Measurements from ENCODE around the gene KLHDC1. TPM values are rescaled to one million over a fixed set of nuclear protein-coding genes. Genes with fewer than 3 reads are reported as not detected.
"Not testable (repeated sequence)": the region's sequence is repeated elsewhere in the genome, so short reads cannot be mapped to it uniquely, and the experiment has no call there.

KLHDC1 gene
- total RNA-seq, 1 experiment from 2014 or later: 1.7 TPM

DNA sequence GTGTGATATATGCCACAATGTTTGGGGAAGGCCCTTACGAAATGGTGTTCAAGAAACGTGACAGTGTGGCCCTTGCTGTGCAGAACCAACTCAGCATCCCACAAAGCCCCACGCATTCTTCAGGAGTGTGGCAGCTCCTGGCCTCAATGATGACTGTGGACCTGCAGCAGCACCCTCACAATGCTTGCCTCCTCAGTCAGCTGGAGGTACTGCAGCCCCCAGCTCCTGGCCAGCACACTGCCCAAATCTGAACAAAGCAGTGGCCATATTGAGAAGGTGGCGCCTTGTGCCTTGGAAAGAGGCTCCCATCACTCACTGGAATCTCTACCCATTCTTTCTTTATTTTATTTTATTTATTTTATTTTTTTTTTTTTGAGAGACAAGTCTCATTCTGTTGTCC lies 15.3 kb upstream of the KLHDC1 start:
- Histone ChIP-seq H3K9me3 (ENCODE audit: low read length) (no peaks in the 10 kb centered on the region), H3K4me3 (ENCODE audit: low read length) (no peak overlapping the region), H3K36me3 (ENCODE audit: insufficient read depth, low read length) (peaks cover 74% of the 10 kb centered on the region), H3K79me2 (ENCODE audit: low read length) (peaks cover 40% of the 10 kb centered on the region), H3K4me2 (ENCODE audit: low read depth, low read length, poor library complexity, severe bottlenecking) (no peak overlapping the region), H3K9ac (ENCODE audit: low read length) (no peak overlapping the region), H2AFZ (ENCODE audit: low read length) (no peak overlapping the region), H3K27me3 (ENCODE audit: low read length) (no peaks in the 10 kb centered on the region), H3K9me2 (replicated peaks; ENCODE audit: insufficient read depth, low read length) (no peaks in the 10 kb centered on the region), H3K4me1 (ENCODE audit: low read length) (no peaks in the 10 kb centered on the region), H3K27ac (ENCODE audit: low read length) (no peak overlapping the region), H4K20me1 (ENCODE audit: insufficient read depth, low read depth, low read length) (no peaks in the 10 kb centered on the region)
- no peak for DNase-seq

DNA sequence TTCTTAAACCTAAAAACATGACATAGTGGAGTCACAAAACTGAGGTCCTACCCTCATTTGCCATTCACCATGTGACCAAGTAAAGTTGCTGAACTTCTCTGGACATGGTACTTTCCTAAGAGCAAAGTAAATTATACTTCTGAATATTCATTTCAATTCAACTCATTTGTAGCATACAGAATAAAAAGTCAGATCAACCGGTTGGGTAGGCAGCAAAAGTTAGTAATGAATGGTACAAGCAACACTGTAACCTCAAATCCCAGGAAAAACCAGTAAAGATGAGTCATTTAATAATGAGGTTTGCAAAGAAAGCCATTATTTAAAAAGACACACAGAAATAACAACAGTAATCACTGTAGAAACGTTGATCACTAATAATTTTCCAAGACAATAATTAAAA lies 13.6 kb upstream of the KLHDC1 start:
- H3K9me2 ChIP-seq (replicated peaks; ENCODE audit: insufficient read depth, low read length): no peaks in the 10 kb centered on the region

DNA sequence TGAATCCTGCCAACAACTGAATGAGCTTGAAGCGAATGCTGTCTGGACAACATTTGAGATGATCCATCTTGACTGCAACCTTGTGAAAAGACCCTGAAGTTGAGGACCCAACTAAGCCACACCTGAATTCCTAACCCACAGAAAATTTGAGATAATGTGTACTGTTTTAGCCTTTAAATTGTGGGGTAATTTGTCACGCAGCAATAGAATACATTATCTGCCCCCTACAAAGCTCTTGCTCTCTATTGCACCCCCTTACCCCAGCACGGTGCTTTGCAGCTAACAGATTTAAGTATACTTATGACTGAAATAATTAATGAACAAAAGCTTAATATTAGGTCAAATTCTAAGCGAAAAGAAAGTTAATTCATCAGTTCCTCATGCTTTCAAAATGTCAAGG lies 6.5 kb upstream of the KLHDC1 start:
- Histone ChIP-seq H3K36me3 (ENCODE audit: insufficient read depth, low read length) (peaks cover 15% of the 10 kb centered on the region; the same call in 1 of the 2 replicates), H3K4me1 (ENCODE audit: low read length) (peaks cover 21% of the 10 kb centered on the region), H3K4me2 (ENCODE audit: low read depth, low read length, poor library complexity, severe bottlenecking) (peak overlapping the region; percentile 89), H3K27ac (ENCODE audit: low read length) (no peak overlapping the region), H3K4me3 (ENCODE audit: low read length) (peak overlapping the region; percentile 89), H4K20me1 (ENCODE audit: insufficient read depth, low read depth, low read length) (no peaks in the 10 kb centered on the region), H3K9me3 (ENCODE audit: low read length) (no peaks in the 10 kb centered on the region), H3K79me2 (ENCODE audit: low read length) (peaks cover 51% of the 10 kb centered on the region), H2AFZ (ENCODE audit: low read length) (no peak overlapping the region), H3K9me2 (replicated peaks; ENCODE audit: insufficient read depth, low read length) (no peaks in the 10 kb centered on the region), H3K27me3 (ENCODE audit: low read length) (no peaks in the 10 kb centered on the region), H3K9ac (ENCODE audit: low read length) (peak overlapping the region; percentile 78)
- no peak for DNase-seq

More for the DNA sequence above, 13.6 kb upstream of the KLHDC1 start:
- Histone ChIP-seq H3K27me3 (ENCODE audit: low read length) (no peaks in the 10 kb centered on the region), H3K9me3 (ENCODE audit: low read length) (no peaks in the 10 kb centered on the region), H3K36me3 (ENCODE audit: insufficient read depth, low read length) (peaks cover 70% of the 10 kb centered on the region), H3K27ac (ENCODE audit: low read length) (no peak overlapping the region), H3K4me3 (ENCODE audit: low read length) (no peak overlapping the region), H3K4me1 (ENCODE audit: low read length) (no peaks in the 10 kb centered on the region), H3K79me2 (ENCODE audit: low read length) (peaks cover 52% of the 10 kb centered on the region), H4K20me1 (ENCODE audit: insufficient read depth, low read depth, low read length) (no peaks in the 10 kb centered on the region), H3K4me2 (ENCODE audit: low read depth, low read length, poor library complexity, severe bottlenecking) (no peak overlapping the region), H3K9ac (ENCODE audit: low read length) (no peak overlapping the region), H2AFZ (ENCODE audit: low read length) (no peak overlapping the region)
- DNase-seq: no peak

DNA sequence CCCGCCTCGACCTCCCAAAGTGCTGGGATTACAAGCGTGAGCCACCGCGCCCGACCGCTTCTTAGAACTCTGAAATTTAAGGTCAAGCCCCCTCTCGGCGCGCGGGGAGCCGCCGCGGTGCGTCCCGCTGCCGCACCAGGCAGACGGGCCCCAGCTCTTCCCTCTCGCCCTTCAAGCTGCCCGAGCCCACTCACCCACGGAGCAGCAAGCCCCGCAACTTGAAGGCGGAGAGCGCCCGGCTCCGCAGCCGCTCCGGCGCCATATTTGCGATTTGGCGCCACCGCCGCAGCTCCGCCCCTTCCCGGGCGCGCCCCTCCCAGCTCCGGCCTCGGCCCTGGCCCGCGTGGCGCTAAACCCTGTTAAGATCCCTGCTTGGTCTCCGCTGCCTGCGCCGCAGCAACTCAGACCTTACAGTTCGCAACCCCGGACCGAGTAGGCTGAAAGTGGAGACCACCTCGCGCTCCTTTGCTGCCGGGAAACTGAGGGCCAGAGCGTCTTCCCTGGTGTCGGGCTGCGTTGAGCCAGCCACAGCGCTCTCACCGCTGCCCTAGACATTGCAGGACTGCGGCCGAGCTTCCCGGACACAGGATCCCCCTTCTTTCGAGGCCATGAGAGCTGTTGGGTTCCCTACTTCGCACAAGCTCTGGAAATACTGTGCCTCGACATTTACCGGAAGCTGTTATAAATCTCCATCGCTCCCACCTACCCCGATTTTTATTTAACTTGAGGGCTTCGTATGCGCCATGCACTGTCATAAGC lies 4.8 kb upstream of the KLHDC1 start, which contains the start of gene POLE2:
POLE2 (minus strand) TSS at position 273 of the 759 bp plus-strand sequence; CDS start at position 262, 11 bp downstream.
- Histone ChIP-seq H3K9ac (ENCODE audit: low read length) (peak within 1 kb of the TSS; percentile 78), H4K20me1 (ENCODE audit: insufficient read depth, low read depth, low read length) (no peaks in the 10 kb centered on the region), H3K36me3 (ENCODE audit: insufficient read depth, low read length) (peaks cover 4% of the 10 kb centered on the region; the same call in 1 of the 2 replicates), H3K4me1 (ENCODE audit: low read length) (peaks cover 25% of the 10 kb centered on the region), H3K79me2 (ENCODE audit: low read length) (peaks cover 44% of the 10 kb centered on the region), H2AFZ (ENCODE audit: low read length) (peak within 1 kb of the TSS; percentile 94), H3K4me3 (ENCODE audit: low read length) (peak within 1 kb of the TSS; percentile 89), H3K9me3 (ENCODE audit: low read length) (no peaks in the 10 kb centered on the region), H3K27ac (ENCODE audit: low read length) (peak within 1 kb of the TSS; percentile 3; the same call in 1 of the 2 replicates), H3K4me2 (ENCODE audit: low read depth, low read length, poor library complexity, severe bottlenecking) (peak within 1 kb of the TSS; percentile 89), H3K27me3 (ENCODE audit: low read length) (no peaks in the 10 kb centered on the region), H3K9me2 (replicated peaks; ENCODE audit: insufficient read depth, low read length) (no peaks in the 10 kb centered on the region)
- DNase-seq: peak; percentile 95

DNA sequence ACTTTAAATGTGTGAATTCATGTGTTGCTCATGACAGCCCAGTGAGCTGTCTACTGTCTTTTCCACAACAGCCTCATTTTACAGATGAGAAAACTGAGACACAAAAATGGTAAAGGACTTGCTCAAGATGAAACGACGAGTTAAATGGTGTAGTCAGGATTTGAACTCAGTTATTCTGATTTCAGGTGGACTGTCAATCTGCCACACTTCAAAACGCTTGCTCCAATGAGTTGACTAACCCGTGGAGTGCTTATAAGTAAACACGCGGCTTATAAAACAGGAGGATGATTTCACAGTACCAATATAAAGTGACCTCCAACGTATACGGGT lies 4.3 kb upstream of the KLHDC1 start:
- Histone ChIP-seq H3K36me3 (ENCODE audit: insufficient read depth, low read length) (no peaks in the 10 kb centered on the region), H4K20me1 (ENCODE audit: insufficient read depth, low read depth, low read length) (no peaks in the 10 kb centered on the region), H3K9ac (ENCODE audit: low read length) (peak overlapping the region; percentile 78), H3K9me2 (replicated peaks; ENCODE audit: insufficient read depth, low read length) (no peaks in the 10 kb centered on the region), H3K4me1 (ENCODE audit: low read length) (peaks cover 25% of the 10 kb centered on the region), H3K79me2 (ENCODE audit: low read length) (peaks cover 39% of the 10 kb centered on the region), H3K27ac (ENCODE audit: low read length) (no peak overlapping the region), H2AFZ (ENCODE audit: low read length) (peak overlapping the region; percentile 94), H3K4me2 (ENCODE audit: low read depth, low read length, poor library complexity, severe bottlenecking) (peak overlapping the region; percentile 89), H3K27me3 (ENCODE audit: low read length) (no peaks in the 10 kb centered on the region), H3K4me3 (ENCODE audit: low read length) (peak overlapping the region; percentile 89; the same call in 1 of the 2 replicates), H3K9me3 (ENCODE audit: low read length) (no peaks in the 10 kb centered on the region)
- DNase-seq: no peak

DNA sequence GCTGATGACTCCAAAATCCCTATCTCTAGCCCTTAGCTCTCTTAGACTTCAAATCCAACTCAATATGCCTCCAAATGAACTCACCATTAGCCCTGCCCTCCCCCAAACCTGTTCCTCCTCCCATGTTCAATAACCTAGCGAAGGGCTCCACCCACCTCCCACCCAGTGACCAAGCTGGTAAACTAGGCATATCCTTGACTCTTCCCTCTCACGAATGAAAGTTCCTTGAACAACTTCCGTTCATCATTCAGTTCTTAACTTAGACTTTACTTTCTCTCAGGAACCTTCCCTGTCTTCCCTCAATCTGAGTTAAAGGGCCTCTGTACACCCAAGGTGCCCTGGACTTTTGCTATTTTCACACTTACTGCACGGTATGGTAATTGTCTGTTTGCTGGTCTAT lies 1.9 kb upstream of the KLHDC1 start:
- Histone ChIP-seq H3K27me3 (ENCODE audit: low read length) (no peaks in the 10 kb centered on the region), H3K36me3 (ENCODE audit: insufficient read depth, low read length) (no peaks in the 10 kb centered on the region), H4K20me1 (ENCODE audit: insufficient read depth, low read depth, low read length) (no peaks in the 10 kb centered on the region), H3K4me2 (ENCODE audit: low read depth, low read length, poor library complexity, severe bottlenecking) (no peak overlapping the region), H2AFZ (ENCODE audit: low read length) (no peak overlapping the region), H3K9ac (ENCODE audit: low read length) (no peak overlapping the region), H3K4me3 (ENCODE audit: low read length) (no peak overlapping the region), H3K9me3 (ENCODE audit: low read length) (no peaks in the 10 kb centered on the region), H3K79me2 (ENCODE audit: low read length) (peaks cover 19% of the 10 kb centered on the region), H3K27ac (ENCODE audit: low read length) (no peak overlapping the region), H3K4me1 (ENCODE audit: low read length) (peaks cover 28% of the 10 kb centered on the region), H3K9me2 (replicated peaks; ENCODE audit: insufficient read depth, low read length) (no peaks in the 10 kb centered on the region)
- no peak for DNase-seq

DNA sequence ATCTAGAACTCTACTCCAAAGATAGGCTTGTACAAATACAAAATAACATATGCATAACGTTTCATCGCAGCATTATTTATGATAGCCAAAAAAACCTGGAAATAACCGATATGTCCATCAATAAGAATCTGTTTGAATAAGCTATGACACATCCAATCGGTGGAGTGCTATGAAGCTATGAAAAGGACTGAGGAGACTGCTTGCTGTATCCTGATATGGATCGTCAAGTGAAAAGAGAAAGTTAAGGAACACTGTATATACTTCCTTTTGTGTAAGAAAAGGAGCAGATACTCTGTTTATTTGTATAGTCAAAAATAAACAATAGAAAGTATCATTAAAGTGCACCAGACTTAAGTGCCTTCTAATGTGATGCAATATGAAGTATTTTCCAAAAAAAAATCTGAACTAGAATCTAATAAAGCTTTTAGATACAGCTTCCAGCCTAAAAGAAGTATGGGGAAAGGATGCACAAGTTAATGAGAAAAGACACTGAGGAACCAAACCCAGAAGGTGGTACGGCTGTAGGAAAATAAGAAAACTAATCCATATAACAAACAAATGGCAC lies 645 bp upstream of the KLHDC1 start:
- peaks cover 17% of the 10 kb centered on the region for H3K4me1 ChIP-seq (ENCODE audit: low read length)
- no peak overlapping the region for H3K27ac ChIP-seq (ENCODE audit: low read length)
- peak overlapping the region; percentile 69 for H3K4me2 ChIP-seq (ENCODE audit: low read depth, low read length, poor library complexity, severe bottlenecking)
- H3K9ac ChIP-seq (ENCODE audit: low read length): peak overlapping the region; percentile 77
- H4K20me1 ChIP-seq (ENCODE audit: insufficient read depth, low read depth, low read length): no peaks in the 10 kb centered on the region
- H3K9me3 ChIP-seq (ENCODE audit: low read length): no peaks in the 10 kb centered on the region
- no peaks in the 10 kb centered on the region for H3K9me2 ChIP-seq (replicated peaks; ENCODE audit: insufficient read depth, low read length)
- H3K36me3 ChIP-seq (ENCODE audit: insufficient read depth, low read length): no peaks in the 10 kb centered on the region
- H3K79me2 ChIP-seq (ENCODE audit: low read length): peaks cover 7% of the 10 kb centered on the region
- peak overlapping the region; percentile 68 for H3K4me3 ChIP-seq (ENCODE audit: low read length)
- no peak for DNase-seq
- H3K27me3 ChIP-seq (ENCODE audit: low read length): no peaks in the 10 kb centered on the region
- H2AFZ ChIP-seq (ENCODE audit: low read length): peak overlapping the region; percentile 89

DNA sequence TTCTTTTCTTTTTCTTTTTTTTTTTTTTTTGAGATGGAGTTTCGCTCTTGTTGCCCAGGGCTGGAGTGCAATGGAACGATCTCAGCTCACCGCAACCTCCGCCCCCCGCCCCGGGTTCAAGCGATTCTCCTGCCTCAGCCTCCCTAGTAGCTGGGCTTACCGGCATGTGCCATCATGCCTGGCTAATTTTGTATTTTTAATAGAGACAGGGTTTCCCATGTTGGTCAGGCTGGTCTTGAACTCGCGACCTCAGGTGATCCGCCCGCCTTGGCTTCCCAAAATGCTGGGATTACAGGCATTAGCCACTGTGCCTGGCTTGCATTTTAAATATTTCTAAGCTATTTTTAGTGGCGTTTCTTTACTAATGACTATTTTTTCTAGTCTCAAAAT lies 810 bp downstream of the KLHDC1 start:
- H2AFZ ChIP-seq (ENCODE audit: low read length): not testable (repeated sequence)

More for the DNA sequence above, 810 bp downstream of the KLHDC1 start:
- H4K20me1 ChIP-seq (ENCODE audit: insufficient read depth, low read depth, low read length); H3K79me2 ChIP-seq (ENCODE audit: low read length); H3K9me2 ChIP-seq (replicated peaks; ENCODE audit: insufficient read depth, low read length); H3K36me3 ChIP-seq (ENCODE audit: insufficient read depth, low read length); H3K27me3 ChIP-seq (ENCODE audit: low read length); DNase-seq; H3K27ac ChIP-seq (ENCODE audit: low read length); H3K4me1 ChIP-seq (ENCODE audit: low read length); H3K9me3 ChIP-seq (ENCODE audit: low read length): not testable (repeated sequence)
- Histone ChIP-seq H3K4me2 (ENCODE audit: low read depth, low read length, poor library complexity, severe bottlenecking) (peak overlapping the region; percentile 69), H3K9ac (ENCODE audit: low read length) (peak overlapping the region; percentile 77), H3K4me3 (ENCODE audit: low read length) (peak overlapping the region; percentile 68)
